OCI-LY7 (cell line): ENCODE measurements around the gene WDR7.

Experiments used
- CTCF ChIP-seq: fragments of 200-600 bp; sonication (generic); conservative IDR thresholded peaks from 2 replicates; pipeline ENCODE4 v1.5.1; 2014; ENCODE audit warnings: mild to moderate bottlenecking, antibody characterized with exemption, low read length, moderate library complexity, mixed read lengths
- EZH2phosphoT487 ChIP-seq: fragments of 200-600 bp; sonication (generic); IDR thresholded peaks from 2 replicates; pipeline ENCODE4 v1.6.1; 2018; ENCODE audit warnings: low read depth, borderline replicate concordance, mild to moderate bottlenecking, mixed run types, antibody characterized with exemption, low read length, moderate library complexity, mixed read lengths

- TF ChIP-seq CTCF (no peak), EZH2phosphoT487 (no peak)
Measured at GRCh38 chr18:56650944-56651770, at the start of gene WDR7.
